OCI-LY1 (cell line): ENCODE results near the gene MED4.

Source experiments
- H2AFZ ChIP-seq: fragments of 200-600 bp; sonication (generic), shearing (Covaris generic); 2 replicates; pipeline ENCODE4 v1.6.0; 2014; ENCODE audit warnings: antibody characterized with exemption, mild to moderate bottlenecking, low read length
- H3F3A ChIP-seq: fragments of 200-600 bp; sonication (generic), shearing (Covaris generic); 2 replicates; pipeline ENCODE4 v1.6.0; 2014; ENCODE audit warnings: mild to moderate bottlenecking, antibody characterized with exemption, low read length, moderate library complexity; ENCODE audit not compliant: insufficient read depth
- H3K27ac ChIP-seq: fragments of 200-600 bp; sonication (generic); 2 replicates; pipeline ENCODE4 v1.5.1; 2014; ENCODE audit warnings: low read length, mixed run types, mild to moderate bottlenecking, low read depth; ENCODE audit not compliant: poor library complexity, severe bottlenecking
- H3K27me3 ChIP-seq: fragments of 200-600 bp; sonication (generic); 2 replicates; pipeline ENCODE4 v1.6.0; 2014; ENCODE audit warnings: antibody characterized with exemption, mild to moderate bottlenecking, low read length, moderate library complexity; ENCODE audit not compliant: insufficient read depth
- H3K36me3 ChIP-seq: fragments of 200-600 bp; sonication (generic); 2 replicates; pipeline ENCODE4 v1.6.1; 2014; ENCODE audit warnings: mild to moderate bottlenecking, antibody characterized with exemption, low read length, moderate library complexity, mixed read lengths; ENCODE audit not compliant: insufficient read depth
- H3K4me1 ChIP-seq: fragments of 200-600 bp; sonication (generic); 2 replicates; pipeline ENCODE4 v1.5.1; 2014; ENCODE audit warnings: mild to moderate bottlenecking, low read length, moderate library complexity; ENCODE audit not compliant: insufficient read depth, severe bottlenecking
- H3K4me2 ChIP-seq: fragments of 200-600 bp; sonication (generic), shearing (Covaris generic); 2 replicates; pipeline ENCODE4 v1.6.1; 2014; ENCODE audit warnings: low read length
- H3K4me3 ChIP-seq: fragments of 200-600 bp; sonication (generic); 2 replicates; pipeline ENCODE4 v1.5.1; 2014; ENCODE audit warnings: low read length, low read depth, mild to moderate bottlenecking, mixed read lengths; ENCODE audit not compliant: poor library complexity, severe bottlenecking
- H3K79me2 ChIP-seq: fragments of 200-600 bp; shearing (Covaris generic); 2 replicates; pipeline ENCODE4 v1.6.1; 2016; ENCODE audit warnings: mixed run types, low read length, mixed read lengths; ENCODE audit not compliant: insufficient read depth
- H3K9ac ChIP-seq: fragments of 200-600 bp; sonication (generic), shearing (Covaris generic); 2 replicates; pipeline ENCODE4 v1.6.1; 2014; ENCODE audit warnings: mild to moderate bottlenecking, low read length, mixed read lengths
- H3K9me2 ChIP-seq: fragments of 200-600 bp; sonication (generic), shearing (Covaris generic); 2 replicates; pipeline ENCODE4 v1.6.1; 2014; ENCODE audit warnings: low read depth, mild to moderate bottlenecking, low read length, mixed read lengths
- H3K9me3 ChIP-seq: fragments of 200-600 bp; shearing (Covaris generic); 2 replicates; pipeline ENCODE4 v1.6.1; 2014; ENCODE audit warnings: low read length, mixed read lengths
- H4K20me1 ChIP-seq: fragments of 200-600 bp; sonication (generic), shearing (Covaris generic); 2 replicates; pipeline ENCODE4 v1.6.0; 2016; ENCODE audit warnings: mild to moderate bottlenecking, low read length; ENCODE audit not compliant: insufficient read depth
- EZH2 ChIP-seq: fragments of 200-600 bp; sonication (generic), shearing (Covaris generic); IDR thresholded peaks from 2 replicates; pipeline ENCODE4 v1.8.0; 2017; ENCODE audit warnings: borderline replicate concordance, mixed run types, mild to moderate bottlenecking, antibody characterized with exemption, low read length, moderate library complexity, mixed read lengths
- TF ChIP-seq, protein P1 (sequence below): fragments of 200-600 bp; sonication (generic), shearing (Covaris generic); IDR thresholded peaks from 2 replicates; pipeline ENCODE4 v1.5.1; 2017; ENCODE audit warnings: mild to moderate bottlenecking, antibody characterized with exemption, low read length, moderate library complexity, mixed read lengths

MED4 gene

DNA sequence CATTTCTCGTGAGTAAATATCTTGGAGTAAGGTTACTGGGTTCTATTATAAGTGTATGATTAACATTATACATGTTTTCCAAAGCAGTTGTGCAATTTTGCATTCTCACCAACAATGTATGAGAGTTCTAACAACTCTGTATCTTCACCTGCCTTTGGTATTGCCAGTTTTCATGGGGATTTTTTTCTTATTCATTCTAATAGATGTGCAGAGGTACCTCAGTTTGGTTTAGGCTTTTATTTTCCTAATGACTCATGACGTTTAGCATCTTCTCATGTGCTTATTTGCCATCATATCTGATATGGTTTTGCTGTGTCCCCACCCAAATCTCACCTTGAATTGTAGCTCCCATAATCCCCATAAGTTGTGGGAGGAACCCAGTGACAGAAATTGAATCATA, 65.0 kb downstream of the MED4 start:
- Histone ChIP-seq H3K27me3 (no peaks in the 10 kb centered on the region), H3K79me2 (no peaks in the 10 kb centered on the region), H3F3A (no peaks in the 10 kb centered on the region), H3K9ac (no peak overlapping the region), H3K9me3 (peaks cover 6% of the 10 kb centered on the region; the same call in 1 of the 2 replicates), H3K36me3 (peaks cover 17% of the 10 kb centered on the region), H2AFZ (no peak overlapping the region), H3K4me3 (no peak overlapping the region), H3K27ac (no peak overlapping the region), H3K4me2 (no peak overlapping the region), H3K9me2 (no peaks in the 10 kb centered on the region), H3K4me1 (no peaks in the 10 kb centered on the region), H4K20me1 (no peaks in the 10 kb centered on the region)
- TF ChIP-seq EZH2 = no peak
- TF ChIP-seq, protein P1, sequence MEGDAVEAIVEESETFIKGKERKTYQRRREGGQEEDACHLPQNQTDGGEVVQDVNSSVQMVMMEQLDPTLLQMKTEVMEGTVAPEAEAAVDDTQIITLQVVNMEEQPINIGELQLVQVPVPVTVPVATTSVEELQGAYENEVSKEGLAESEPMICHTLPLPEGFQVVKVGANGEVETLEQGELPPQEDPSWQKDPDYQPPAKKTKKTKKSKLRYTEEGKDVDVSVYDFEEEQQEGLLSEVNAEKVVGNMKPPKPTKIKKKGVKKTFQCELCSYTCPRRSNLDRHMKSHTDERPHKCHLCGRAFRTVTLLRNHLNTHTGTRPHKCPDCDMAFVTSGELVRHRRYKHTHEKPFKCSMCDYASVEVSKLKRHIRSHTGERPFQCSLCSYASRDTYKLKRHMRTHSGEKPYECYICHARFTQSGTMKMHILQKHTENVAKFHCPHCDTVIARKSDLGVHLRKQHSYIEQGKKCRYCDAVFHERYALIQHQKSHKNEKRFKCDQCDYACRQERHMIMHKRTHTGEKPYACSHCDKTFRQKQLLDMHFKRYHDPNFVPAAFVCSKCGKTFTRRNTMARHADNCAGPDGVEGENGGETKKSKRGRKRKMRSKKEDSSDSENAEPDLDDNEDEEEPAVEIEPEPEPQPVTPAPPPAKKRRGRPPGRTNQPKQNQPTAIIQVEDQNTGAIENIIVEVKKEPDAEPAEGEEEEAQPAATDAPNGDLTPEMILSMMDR = no peak

DNA sequence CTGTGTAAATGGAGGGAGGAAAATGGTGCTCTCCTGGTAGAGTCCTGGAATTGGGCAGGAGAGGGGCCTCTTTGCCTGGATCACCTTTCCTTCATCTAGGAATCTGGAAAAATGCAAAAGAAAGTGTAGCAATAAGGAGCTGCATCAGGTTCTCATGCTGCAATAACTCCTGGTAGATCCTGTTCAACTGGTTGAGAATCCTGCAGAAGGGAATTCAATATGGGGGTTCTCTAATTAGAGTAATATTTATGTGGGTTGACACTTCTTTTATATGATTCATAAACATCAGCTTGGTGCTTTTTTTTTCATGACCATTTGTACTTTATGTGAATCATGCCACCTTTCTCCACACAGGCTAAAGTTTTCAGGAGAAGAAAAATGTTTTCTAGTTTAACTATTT, 66.8 kb downstream of the MED4 start:
- Histone ChIP-seq H3K27ac (no peak overlapping the region), H3K79me2 (no peaks in the 10 kb centered on the region), H3K4me2 (no peak overlapping the region), H3K4me3 (no peak overlapping the region), H3K36me3 (peaks cover 12% of the 10 kb centered on the region), H2AFZ (no peak overlapping the region), H3K27me3 (no peaks in the 10 kb centered on the region), H4K20me1 (no peaks in the 10 kb centered on the region), H3F3A (no peaks in the 10 kb centered on the region), H3K9me2 (no peaks in the 10 kb centered on the region), H3K4me1 (no peaks in the 10 kb centered on the region), H3K9ac (no peak overlapping the region), H3K9me3 (peaks cover 6% of the 10 kb centered on the region; the same call in 1 of the 2 replicates)
- TF ChIP-seq, protein P1 = no peak
- TF ChIP-seq EZH2 = no peak
